GM18499 (cell line): ENCODE data around the gene HSPA4L.

ENCODE experiments used
- ATAC-seq: cut with Tn5 transposase; IDR thresholded peaks from one replicate; pipeline ENCODE4 v1.9.1; 2021; ENCODE audit warnings: moderate number of reproducible peaks; ENCODE audit not compliant: insufficient read depth, unreplicated experiment

HSPA4L gene

GRCh38 chr4:127782275-127783025 lies at the start of gene HSPA4L:
Gene HSPA4L (plus strand): TSS chr4:127782322. CDS start chr4:127782551, 229 bp downstream.
- ATAC-seq, result peak; percentile 25

- peak; percentile 63 for ATAC-seq
These were observed 49.3 kb upstream of the HSPA4L start for GRCh38 chr4:127732623-127733328.

GRCh38 chr4:127734976-127735375 lies 47.1 kb upstream of the HSPA4L start:
- ATAC-seq, result no peak

GRCh38 chr4:127737295-127737694 lies 44.8 kb upstream of the HSPA4L start:
- ATAC-seq, result no peak

- ATAC-seq, result no peak
These were observed 40.9 kb upstream of the HSPA4L start for GRCh38 chr4:127741247-127741646.

- no peak for ATAC-seq
These were observed 34.2 kb upstream of the HSPA4L start for GRCh38 chr4:127747883-127748282.

GRCh38 chr4:127748957-127749356 lies 33.2 kb upstream of the HSPA4L start:
- ATAC-seq, result no peak

- ATAC-seq, result no peak
These were observed 25.2 kb upstream of the HSPA4L start for GRCh38 chr4:127756906-127757305.

GRCh38 chr4:127759228-127759820 lies 22.8 kb upstream of the HSPA4L start:
- ATAC-seq, result no peak

- no peak for ATAC-seq
These were observed 22.2 kb upstream of the HSPA4L start for GRCh38 chr4:127759893-127760292.

- no peak for ATAC-seq
These were observed 10.4 kb upstream of the HSPA4L start for GRCh38 chr4:127771535-127772275.

- no peak for ATAC-seq
These were observed 9.1 kb upstream of the HSPA4L start for GRCh38 chr4:127772769-127773671.

GRCh38 chr4:127775843-127776242 lies 6.3 kb upstream of the HSPA4L start:
- no peak for ATAC-seq

GRCh38 chr4:127776620-127777019 lies 5.5 kb upstream of the HSPA4L start:
- ATAC-seq, result no peak

- no peak for ATAC-seq
These were observed 4.6 kb upstream of the HSPA4L start for GRCh38 chr4:127777487-127777886.

GRCh38 chr4:127778102-127778501 lies 4.0 kb upstream of the HSPA4L start:
- ATAC-seq, result no peak

- ATAC-seq, result no peak
These were observed 1.5 kb upstream of the HSPA4L start for GRCh38 chr4:127780598-127780997.

- ATAC-seq, result peak; percentile 15
These were observed 660 bp upstream of the HSPA4L start for GRCh38 chr4:127781300-127782024.

GRCh38 chr4:127782025-127782274 lies 172 bp upstream of the HSPA4L start:
- peak; percentile 35 for ATAC-seq
